ENCODE measurements around the gene CFAP45.

CFAP45 gene

DNA sequence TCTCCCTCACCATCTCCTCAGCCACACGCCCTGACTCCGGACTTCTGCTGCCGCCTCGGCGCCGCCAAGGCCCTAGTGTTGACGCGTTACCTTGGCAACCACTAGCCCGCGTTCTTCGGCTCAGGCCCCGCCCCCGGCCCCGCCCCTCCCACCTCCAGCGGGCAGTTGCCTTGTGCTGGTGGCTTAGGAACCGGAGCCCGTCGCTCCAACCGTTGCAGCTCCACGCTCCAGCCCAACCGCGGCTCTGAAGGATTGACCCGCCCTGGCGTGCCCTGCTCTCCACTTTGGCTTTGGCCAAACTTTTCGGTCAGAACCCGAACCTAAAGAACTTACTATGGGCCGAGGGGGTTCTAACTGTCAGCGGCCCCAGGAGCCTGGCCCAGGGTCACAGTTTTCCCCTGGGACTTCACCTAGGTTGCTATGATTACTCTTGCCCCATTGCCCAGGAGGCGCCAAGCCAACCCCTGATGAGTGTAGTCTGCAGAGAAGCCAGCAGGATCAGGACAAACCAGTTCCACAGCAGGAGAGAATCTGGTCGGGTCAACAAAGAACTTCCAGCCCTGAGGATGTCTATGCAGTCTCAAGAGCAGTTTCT is at the start of gene CFAP45:
Gene CFAP45, minus strand, starts transcription at position 80 of the 595 bp plus-strand sequence. Its CDS starts 67 bp downstream, at position 13.
- DNase-seq = peak; percentile 25

DNA sequence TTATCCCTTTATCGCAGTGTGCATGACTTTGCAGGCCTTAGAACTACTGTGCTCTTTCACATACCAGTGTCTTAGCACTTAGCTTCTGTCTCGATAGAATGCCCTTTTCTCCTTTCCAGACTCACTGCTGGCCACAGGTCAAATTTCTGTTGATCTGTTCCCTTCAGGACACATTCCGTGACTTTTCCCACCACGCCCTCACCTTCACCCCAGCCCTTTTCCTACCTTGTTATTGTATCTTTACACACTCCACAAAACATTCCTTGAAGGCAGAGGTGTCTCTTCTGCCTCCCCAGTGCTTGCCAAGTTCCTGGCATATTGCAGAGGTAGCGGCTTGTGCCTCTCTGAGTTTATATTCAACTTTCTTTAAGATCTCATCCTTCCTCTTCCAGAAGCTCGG is 49.2 kb upstream of the CFAP45 start:
- no peak for DNase-seq

GRCh38 chr1:159947942-159948341 is 48.0 kb upstream of the CFAP45 start:
- DNase-seq = no peak

DNA sequence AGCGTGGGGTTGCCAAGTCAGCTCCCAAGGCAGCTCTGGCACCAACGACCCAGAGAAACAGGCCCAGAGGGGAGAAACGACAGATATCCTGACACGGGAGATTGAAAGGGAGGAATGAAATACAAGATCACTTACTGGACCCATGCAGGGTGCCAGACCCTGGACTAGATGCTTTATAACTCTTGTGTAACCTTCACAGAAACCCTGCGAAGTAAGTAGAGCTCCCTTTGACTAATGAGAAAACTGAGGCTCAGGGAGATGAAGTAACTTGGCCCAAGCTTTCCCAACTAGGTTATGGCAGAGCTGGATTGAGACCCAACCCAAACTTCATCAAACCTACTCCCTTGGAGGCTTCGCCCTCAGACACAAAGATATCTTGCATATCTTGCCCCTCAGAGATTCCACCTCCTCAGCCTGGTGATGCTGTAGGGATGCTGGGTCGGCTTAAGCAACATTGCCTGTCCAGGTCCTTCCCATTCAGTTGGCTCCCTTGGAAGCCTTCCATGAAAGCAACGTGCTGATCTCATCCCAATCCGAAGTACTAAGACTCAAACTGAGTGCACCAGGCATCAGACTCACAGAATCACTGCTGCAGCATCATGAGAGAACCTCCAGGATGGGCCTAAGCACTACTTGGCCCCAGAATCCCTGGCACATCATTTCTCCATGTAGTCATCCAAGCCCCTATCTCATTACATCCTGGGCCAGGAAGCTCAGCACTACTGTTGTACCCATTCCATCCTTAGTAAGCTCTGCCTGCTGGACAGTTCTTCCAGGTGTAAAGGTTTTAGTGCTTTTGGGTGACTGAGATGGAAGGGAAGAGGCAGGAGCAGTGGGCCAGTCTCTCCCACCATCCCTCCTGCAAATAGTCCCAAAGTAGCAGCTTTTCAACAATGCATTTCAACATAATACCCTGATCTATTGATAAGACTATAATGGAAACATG is 46.5 kb upstream of the CFAP45 start:
- no peak for DNase-seq

DNA sequence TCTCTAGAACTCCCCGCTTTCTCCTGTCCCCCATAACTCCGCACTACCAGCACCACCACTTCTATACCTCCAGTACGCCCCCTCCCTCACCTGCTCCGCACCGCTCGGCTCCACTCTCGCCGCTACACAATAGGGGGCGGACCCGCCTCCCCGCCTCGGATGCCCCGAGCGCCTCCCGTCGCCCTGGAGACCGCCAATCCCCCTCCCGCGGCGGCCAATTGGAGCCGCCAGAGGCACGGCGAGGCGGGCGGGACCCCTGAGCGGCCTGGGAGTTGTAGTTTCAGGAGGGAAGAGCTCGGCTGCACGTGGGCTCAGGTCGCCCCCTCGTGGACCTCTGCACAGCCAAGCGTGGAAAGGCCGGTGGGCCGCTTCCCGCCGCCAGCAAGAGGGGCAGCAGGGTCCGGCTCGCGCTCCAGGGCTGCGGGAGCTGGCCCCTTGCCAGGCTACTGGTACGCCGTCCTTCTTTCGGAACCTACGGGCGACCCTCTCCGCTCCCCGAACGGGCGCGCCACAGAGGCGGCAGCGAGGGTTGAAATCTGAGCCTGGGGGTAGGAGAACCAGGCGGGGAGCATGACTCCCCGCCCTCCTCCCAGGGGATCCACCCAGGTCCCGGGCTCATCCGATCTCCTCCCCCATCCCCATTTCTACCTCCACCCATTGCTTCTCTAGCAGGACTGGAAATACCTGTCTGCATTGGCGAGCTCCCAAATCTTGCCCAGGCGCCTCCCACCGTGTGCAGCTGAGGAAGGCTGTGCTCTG is 45.7 kb upstream of the CFAP45 start, which contains the start of gene IGSF9:
Gene IGSF9, minus strand, starts transcription at position 131 of the 759 bp plus-strand sequence. CDS start 2,159 bp downstream, outside the sequence.
- DNase-seq = peak; percentile 70

- DNase-seq = no peak
Measured at GRCh38 chr1:159944623-159945455, 44.9 kb upstream of the CFAP45 start.

DNA sequence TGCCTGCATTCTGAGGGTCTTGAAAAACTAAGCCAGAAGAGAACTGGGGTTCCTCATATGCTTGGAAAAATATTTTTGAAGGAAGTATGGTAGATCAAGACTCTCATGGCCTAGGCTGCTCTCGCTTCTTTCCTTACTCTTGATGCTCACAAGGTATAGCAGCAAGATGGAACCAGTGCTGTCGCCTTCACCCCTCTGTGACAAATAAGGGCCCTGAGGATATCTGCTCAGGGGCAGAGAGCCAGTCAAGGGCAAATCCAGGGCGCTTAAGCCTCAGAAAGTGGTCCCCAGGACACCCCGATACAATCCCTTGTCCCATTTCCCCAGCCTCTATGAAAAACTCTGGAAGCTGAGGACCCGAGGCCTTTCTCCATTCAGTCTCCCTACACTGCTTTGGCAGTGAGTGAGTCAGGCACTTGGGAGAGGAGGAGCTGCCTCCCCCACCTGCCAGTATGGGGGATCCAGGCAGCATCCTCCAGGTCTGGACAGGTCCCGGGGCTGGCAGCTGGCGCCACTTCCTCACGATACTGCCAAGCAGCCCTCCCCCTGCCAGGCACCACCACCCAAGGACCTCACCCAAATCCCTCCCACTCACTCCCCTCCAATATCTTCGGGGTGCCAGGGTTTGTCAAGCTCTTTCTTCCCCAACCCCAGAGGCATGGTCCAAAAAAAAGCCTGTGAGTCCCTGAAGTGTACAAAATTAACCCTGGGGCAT is 44.1 kb upstream of the CFAP45 start:
- DNase-seq = no peak

- no peak for DNase-seq
Measured at GRCh38 chr1:159943278-159943640, 43.3 kb upstream of the CFAP45 start.

- DNase-seq = no peak
Measured at GRCh38 chr1:159942632-159943277, 42.8 kb upstream of the CFAP45 start.

DNA sequence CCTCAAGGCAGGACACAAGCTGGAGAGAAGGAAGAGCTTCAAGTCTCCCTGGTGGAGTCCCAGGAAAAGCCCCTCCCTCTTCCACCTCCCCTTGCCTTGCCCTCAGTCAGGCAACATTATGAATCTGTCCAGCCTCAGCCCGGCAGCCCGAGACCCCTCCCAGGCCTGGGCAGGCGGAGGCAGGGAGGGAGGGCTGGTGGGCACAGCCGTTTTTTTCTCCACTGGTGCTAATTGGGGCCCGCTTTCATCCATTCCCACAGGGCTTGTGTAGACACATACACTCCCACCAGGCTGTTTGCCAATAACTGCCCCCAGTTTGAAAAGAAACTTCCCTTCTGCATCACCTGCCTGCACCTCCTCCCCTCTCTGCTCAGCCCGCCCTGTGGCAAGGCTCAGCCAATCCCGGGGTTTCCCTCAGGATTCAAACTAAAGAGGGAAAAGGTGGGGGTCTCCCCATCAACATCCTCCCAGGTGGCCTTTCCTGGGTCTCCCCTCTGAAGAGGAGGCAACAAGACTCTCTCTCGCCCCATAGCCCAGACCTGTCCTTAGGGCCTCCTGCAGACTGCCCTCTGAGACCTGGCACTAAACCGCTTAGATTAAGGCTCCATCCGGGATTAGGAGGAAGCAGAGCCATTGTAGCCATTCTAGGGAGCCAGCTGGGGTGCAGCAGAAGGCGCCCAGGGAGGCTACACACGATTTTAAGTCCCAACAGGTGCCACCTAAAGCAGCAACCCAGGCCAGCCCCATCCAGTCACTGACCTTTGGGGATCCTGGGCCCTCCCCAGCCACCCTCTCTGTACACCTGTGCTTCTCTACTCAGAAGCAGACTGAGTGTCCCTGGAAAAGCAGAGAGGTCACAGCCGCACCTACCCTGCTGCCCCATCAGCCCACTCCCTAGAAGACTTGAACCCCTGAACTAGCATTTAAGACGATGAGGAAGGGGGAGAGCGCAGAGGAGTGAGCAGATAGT is 41.9 kb upstream of the CFAP45 start:
- DNase-seq = no peak

DNA sequence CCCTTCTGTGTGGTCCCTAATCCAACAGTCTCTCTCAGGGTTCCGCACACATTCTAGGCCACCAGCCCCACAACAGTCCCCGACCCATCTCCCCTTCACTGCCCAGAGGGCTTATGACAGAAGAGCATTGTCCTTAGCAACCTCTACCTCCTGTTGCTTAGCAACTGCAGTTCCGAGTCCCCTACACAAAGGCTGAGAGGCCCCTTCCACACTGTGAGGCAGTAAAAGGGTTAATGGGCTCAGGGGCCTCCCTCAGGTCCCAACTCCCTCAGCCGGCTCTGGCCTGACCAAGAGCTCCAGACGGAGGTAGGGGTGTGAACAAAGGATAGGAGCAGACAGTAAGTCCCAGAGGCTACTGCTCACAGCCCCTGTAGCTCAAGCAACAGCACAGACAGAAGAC is 41.2 kb upstream of the CFAP45 start:
- no peak for DNase-seq

GRCh38 chr1:159940006-159940620 is 40.1 kb upstream of the CFAP45 start:
- DNase-seq = no peak

DNA sequence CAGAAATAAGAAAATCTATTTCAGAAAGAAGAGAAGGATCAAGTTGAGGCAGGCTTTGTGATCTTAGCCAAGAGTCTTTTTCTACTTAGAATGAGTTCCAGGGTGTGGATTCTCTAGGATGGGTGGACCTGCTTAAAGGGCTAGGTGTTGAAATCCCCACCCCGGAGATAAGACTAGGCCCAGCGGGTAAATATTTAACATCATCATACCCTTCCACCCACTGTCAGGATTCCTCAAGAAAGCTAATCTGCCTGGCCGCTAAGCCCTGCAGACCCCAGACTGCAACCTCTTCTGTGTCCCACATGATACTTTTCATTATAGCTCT is 39.7 kb upstream of the CFAP45 start:
- no peak for DNase-seq

GRCh38 chr1:159938905-159939677 is 39.1 kb upstream of the CFAP45 start:
- DNase-seq = no peak

DNA sequence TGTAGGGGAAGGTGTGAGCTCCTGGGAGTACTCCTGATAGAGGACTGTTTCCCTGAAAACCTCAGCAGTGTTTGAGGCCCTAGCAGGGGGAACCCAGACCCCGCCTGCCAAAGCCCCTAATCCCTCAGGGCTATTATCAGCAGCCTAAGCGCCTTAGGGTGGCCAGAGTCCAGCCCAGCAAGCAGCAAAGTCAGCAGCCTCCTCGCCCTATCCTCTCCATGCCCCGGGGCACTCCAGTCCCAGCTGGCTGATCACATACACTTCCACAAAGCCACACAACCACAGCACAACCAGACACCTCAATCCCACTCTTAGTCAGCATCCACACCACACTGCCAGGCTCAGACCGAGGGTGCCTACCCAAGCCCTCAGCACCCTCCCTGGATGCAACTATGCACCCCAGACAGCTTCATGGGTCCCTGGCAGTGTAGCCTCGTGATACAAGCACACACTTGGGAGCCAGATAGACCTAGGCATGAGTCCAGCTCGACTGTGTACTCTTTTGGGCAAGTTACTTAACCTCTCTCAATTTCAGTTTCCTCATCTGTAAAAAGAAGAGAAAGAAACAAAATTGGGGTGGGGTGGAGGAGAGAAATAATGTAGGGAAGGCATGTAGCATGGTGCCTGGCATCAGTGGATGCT is 38.4 kb upstream of the CFAP45 start:
- no peak for DNase-seq

DNA sequence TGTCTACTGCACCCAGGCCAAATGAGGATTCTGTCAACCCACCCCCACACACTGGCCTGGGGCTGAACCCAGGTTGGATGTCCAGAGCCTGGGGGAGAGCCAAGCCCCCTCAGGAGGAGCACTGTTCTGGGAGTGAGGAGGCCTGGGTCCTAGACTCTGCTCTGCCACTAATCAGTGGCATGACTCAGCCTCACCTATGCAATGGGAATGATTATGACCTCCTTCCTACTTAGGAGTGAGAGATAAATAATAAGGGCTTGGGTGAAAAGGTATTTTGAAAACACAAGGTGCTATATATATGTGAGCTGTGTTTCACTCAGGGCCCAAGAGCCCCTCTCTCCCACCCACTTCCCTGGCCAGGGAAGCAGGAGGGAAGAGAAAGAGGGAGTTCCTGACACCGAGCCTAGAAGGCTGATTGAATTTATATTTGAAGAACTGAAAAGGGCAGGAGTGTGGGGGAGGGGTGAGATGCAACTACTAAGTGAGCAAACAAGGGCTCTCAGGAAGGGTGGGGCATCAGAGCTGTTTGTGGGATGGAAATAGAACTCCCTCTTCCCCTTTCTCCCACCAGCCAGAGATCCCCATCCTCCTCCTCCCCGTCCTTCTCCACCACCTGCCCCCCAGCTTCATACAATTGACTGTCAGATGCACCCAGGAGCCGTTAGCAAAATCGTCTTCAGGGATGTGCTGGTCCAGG is 37.2 kb upstream of the CFAP45 start:
- DNase-seq = no peak

DNA sequence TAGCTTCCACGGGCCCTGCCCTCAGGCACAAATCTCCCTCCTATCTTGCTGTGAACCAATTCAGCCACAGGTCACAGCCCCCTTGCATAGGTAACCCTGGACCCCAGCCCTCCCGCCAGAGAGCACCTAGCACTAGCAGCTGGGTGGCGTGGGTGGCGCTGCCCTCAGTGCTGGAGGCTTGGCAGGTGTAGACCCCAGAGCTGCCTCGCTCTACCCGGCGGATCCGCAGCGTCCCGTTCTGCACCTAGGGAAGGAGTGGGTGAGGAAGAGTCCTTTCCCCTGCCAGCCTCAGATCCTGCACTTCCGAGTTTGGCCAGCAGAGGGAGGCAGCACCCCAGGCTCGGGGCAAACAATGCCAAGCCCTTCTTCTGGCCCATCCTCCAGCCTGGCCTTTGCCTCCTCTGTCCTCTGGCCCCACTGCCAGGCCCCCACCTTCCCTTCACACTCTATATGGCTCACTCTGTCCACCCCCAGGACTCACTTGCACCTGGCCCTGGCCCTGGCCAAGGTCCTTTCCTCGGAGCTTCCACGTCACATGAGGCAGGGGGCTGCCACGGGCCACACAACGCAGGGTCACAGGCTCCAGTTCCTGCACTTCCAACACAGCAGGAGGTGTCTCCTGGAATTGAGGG is 36.4 kb upstream of the CFAP45 start:
- DNase-seq = peak; percentile 90
